PC-3 (cell line): ENCODE results near the gene NAGS. TPM values are rescaled to one million over a fixed set of nuclear protein-coding genes. Genes with fewer than 3 reads are reported as not detected.

ENCODE experiments used
- ATAC-seq: fragments of 200-7000 bp; cut with Tn5 transposase; 2 replicates; pipeline ENCODE4 v1.9.1; 2020; ENCODE audit warnings: mild to moderate bottlenecking, moderate library complexity
- BruUV-seq: library from RNA; stranded (reverse); fragments of 400-500 nt; replicated peaks from 2 replicates; lab custom pipeline; 2021; lab: Mats Ljungman, UMichigan
- CTCF ChIA-PET: fragments of 300-600 bp; sonication (Branson Sonifier 250); formaldehyde crosslinking; loops from one replicate; lab custom pipeline; 2022; ENCODE audit warnings: antibody characterized with exemption; lab: Charles Lee
- POLR2A ChIA-PET: fragments of 300-600 bp; sonication (Branson Sonifier 250); formaldehyde crosslinking; loops from one replicate; lab custom pipeline; 2022; ENCODE audit warnings: antibody characterized with exemption; ENCODE audit not compliant: unreplicated experiment; lab: Charles Lee
- DNase-seq: peaks from one replicate; pipeline ENCODE4 v3.0.0-alpha.2; 2015
- H2AFZ ChIP-seq: fragments of 300-600 bp; sonication (generic); 2 replicates; pipeline ENCODE4 v1.6.0; 2016; ENCODE audit warnings: antibody characterized with exemption, low read length
- H3F3A ChIP-seq: fragments of 300-600 bp; sonication (generic); one replicate; pipeline ENCODE4 v1.6.0; 2017; ENCODE audit warnings: antibody characterized with exemption, low read length, control low read depth, mild to moderate bottlenecking; ENCODE audit not compliant: unreplicated experiment
- H3K27ac ChIP-seq: fragments of 300-600 bp; sonication (generic); 2 replicates; pipeline ENCODE4 v1.5.1; 2016; ENCODE audit warnings: mild to moderate bottlenecking, low read length
- H3K27me3 ChIP-seq: fragments of 300-600 bp; sonication (generic); 2 replicates; pipeline ENCODE4 v1.6.1; 2016; ENCODE audit warnings: low read length, mixed read lengths
- H3K36me3 ChIP-seq: fragments of 300-600 bp; sonication (generic); 2 replicates; pipeline ENCODE4 v1.6.1; 2016; ENCODE audit warnings: low read depth, mixed run types, low read length, mixed read lengths
- H3K4me1 ChIP-seq: fragments of 300-600 bp; sonication (generic); 2 replicates; pipeline ENCODE4 v1.5.1; 2016; ENCODE audit warnings: low read length; ENCODE audit not compliant: insufficient read depth
- H3K4me2 ChIP-seq: fragments of 300-600 bp; sonication (generic); 2 replicates; pipeline ENCODE4 v1.6.0; 2016; ENCODE audit warnings: low read length
- H3K4me3 ChIP-seq: fragments of 300-600 bp; sonication (generic); 2 replicates; pipeline ENCODE4 v1.5.1; 2016; ENCODE audit warnings: mild to moderate bottlenecking, low read length, mixed read lengths
- H3K79me2 ChIP-seq: fragments of 300-600 bp; sonication (generic); 2 replicates; pipeline ENCODE4 v1.6.1; 2017; ENCODE audit warnings: low read length, mixed read lengths
- H3K9ac ChIP-seq: fragments of 300-600 bp; sonication (generic); 2 replicates; pipeline ENCODE4 v1.6.0; 2016; ENCODE audit warnings: mild to moderate bottlenecking, low read length
- H3K9me2 ChIP-seq: fragments of 300-600 bp; sonication (generic); replicated peaks from 2 replicates; pipeline ENCODE4 v1.6.1; 2016; ENCODE audit warnings: mixed run types, low read length, mixed read lengths
- H3K9me3 ChIP-seq: fragments of 300-600 bp; sonication (generic); 2 replicates; pipeline ENCODE4 v1.6.1; 2016; ENCODE audit warnings: low read length, mixed read lengths
- H4K20me1 ChIP-seq: fragments of 300-600 bp; sonication (generic); 2 replicates; pipeline ENCODE4 v1.6.1; 2016; ENCODE audit warnings: low read length, mixed read lengths
- CTCF ChIP-seq: fragments of 300-600 bp; sonication (generic); conservative IDR thresholded peaks from 2 replicates; pipeline ENCODE4 v1.5.1; 2017; ENCODE audit warnings: antibody characterized with exemption, low read depth, mild to moderate bottlenecking, low read length
- EZH2 ChIP-seq: fragments of 300-600 bp; sonication (generic); IDR thresholded peaks from one replicate; pipeline ENCODE4 v1.6.1; 2017; ENCODE audit warnings: antibody characterized with exemption, mild to moderate bottlenecking, low read length; ENCODE audit not compliant: unreplicated experiment
- EZH2phosphoT487 ChIP-seq: fragments of 300-600 bp; sonication (generic); IDR thresholded peaks from 2 replicates; pipeline ENCODE4 v1.6.1; 2018; ENCODE audit warnings: mild to moderate bottlenecking, antibody characterized with exemption, low read length, borderline replicate concordance
- intact Hi-C: fragments of 100-400 bp; cut with micrococcal nuclease; formaldehyde crosslinking; loops from 2 replicates; pipeline ENCODE4 v1.9.0; 2023
- total RNA-seq: library from RNA; depleted of rRNA; stranded (reverse); fragments of >200 nt; gene quantifications from 2 replicates; pipeline ENCODE4 v1.2.3, GENCODE V29; 2014

Gene NAGS
- total RNA-seq, 1 experiment from 2014 or later: 13.5 TPM

- no TSS peak for BruUV-seq
- no peak overlapping the region for H3K9ac ChIP-seq
- H3K27me3 ChIP-seq: no peaks in the 10 kb centered on the region
- CTCF ChIA-PET: no interaction called here
- no peak for DNase-seq
- POLR2A ChIA-PET: interaction anchor here (0.6 kb wide), 1 partner anchor 44 kb away, joined by 3 read pairs; no protein-coding TSS in a partner anchor
- no peaks in the 10 kb centered on the region for H3K9me2 ChIP-seq
- intact Hi-C loops: no loop called here
- no peak overlapping the region for H3K4me2 ChIP-seq
- H2AFZ ChIP-seq: no peak overlapping the region
- H3K27ac ChIP-seq: no peak overlapping the region
- ATAC-seq: no peak
- TF ChIP-seq EZH2phosphoT487 (no peak), CTCF (no peak), EZH2 (no peak)
- H3K9me3 ChIP-seq: no peaks in the 10 kb centered on the region
- no peaks in the 10 kb centered on the region for H3K4me1 ChIP-seq
- no peaks in the 10 kb centered on the region for H4K20me1 ChIP-seq
- no peaks in the 10 kb centered on the region for H3K36me3 ChIP-seq
- H3K79me2 ChIP-seq: no peaks in the 10 kb centered on the region
- H3F3A ChIP-seq: no peaks in the 10 kb centered on the region
- no peak overlapping the region for H3K4me3 ChIP-seq
These were observed 17.8 kb downstream of the NAGS start for GRCh38 chr17:44022246-44022645.

- Histone ChIP-seq H2AFZ (no peak overlapping the region), H3K9ac (no peak overlapping the region), H3K27ac (no peak overlapping the region), H3K9me3 (no peaks in the 10 kb centered on the region), H4K20me1 (no peaks in the 10 kb centered on the region), H3K9me2 (no peaks in the 10 kb centered on the region), H3K4me2 (no peak overlapping the region), H3K4me1 (no peaks in the 10 kb centered on the region), H3F3A (no peaks in the 10 kb centered on the region), H3K36me3 (0 out of 2 replicates have a peak, but pooled peaks cover under 1% of the 10 kb centered on the region), H3K27me3 (no peaks in the 10 kb centered on the region), H3K4me3 (no peak overlapping the region), H3K79me2 (no peaks in the 10 kb centered on the region)
- DNase-seq (no peak), ATAC-seq (no peak)
- CTCF ChIA-PET: no interaction called here
- TF ChIP-seq EZH2 (no peak), CTCF (no peak), EZH2phosphoT487 (no peak)
- intact Hi-C loops: no loop called here
- POLR2A ChIA-PET: no interaction called here
- no TSS peak for BruUV-seq
These were observed 19.3 kb downstream of the NAGS start for GRCh38 chr17:44023545-44024270.

GRCh38 chr17:44024271-44024663 lies 19.8 kb downstream of the NAGS start:
- Histone ChIP-seq H3F3A (no peaks in the 10 kb centered on the region), H3K9me2 (no peaks in the 10 kb centered on the region), H3K27ac (no peak overlapping the region), H2AFZ (no peak overlapping the region), H3K27me3 (no peaks in the 10 kb centered on the region), H4K20me1 (no peaks in the 10 kb centered on the region), H3K36me3 (0 out of 2 replicates have a peak, but pooled peaks cover 4% of the 10 kb centered on the region), H3K4me2 (no peak overlapping the region), H3K9ac (no peak overlapping the region), H3K4me1 (no peaks in the 10 kb centered on the region), H3K4me3 (no peak overlapping the region), H3K9me3 (no peaks in the 10 kb centered on the region), H3K79me2 (no peaks in the 10 kb centered on the region)
- BruUV-seq: no TSS peak
- DNase-seq (no peak), ATAC-seq (no peak)
- intact Hi-C loops: no loop called here
- no peak for TF ChIP-seq EZH2phosphoT487
- ChIA-PET CTCF (no interaction called here), POLR2A (no interaction called here)
